Lung microvascular endothelial cell (primary cell): ENCODE results near the gene AHCYL1. TPM values are rescaled to one million over a fixed set of nuclear protein-coding genes. Genes with fewer than 3 reads are reported as not detected.

Source experiments
- DNase-seq, 2 donors: peaks; one replicate each; pipeline versions ENCODE4 v3.0.0 to v3.0.0-alpha.2; 2010; ENCODE audit warnings: low read depth in 2 of 2
- total RNA-seq: library from RNA; depleted of rRNA; stranded (reverse); fragments of >200 nt; gene quantifications from 2 replicates; pipeline ENCODE4 v1.2.1, GENCODE V29; 2014

The AHCYL1 gene
- total RNA-seq, 1 donor from 2014 or later, result 36.1 TPM

DNA sequence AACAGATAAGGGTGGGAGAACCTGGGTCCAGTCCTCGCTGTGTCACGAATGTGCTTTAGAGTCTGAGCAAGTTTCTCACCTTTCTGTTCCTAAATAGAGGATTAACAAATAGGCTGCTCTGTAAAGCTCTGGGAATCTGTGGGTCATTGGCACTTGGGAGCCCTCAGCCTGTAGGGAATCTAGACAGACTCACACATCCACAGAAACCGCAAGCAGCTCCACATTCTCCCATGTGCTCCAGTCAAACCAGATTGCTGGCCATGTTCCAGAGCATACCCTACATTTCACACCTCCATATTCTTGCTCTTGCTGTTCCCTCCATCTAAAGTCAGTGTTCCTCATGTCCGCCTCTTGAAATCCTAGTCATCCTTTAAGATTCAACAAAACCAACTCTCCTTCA is 7.8 kb upstream of the AHCYL1 start:
- DNase-seq, result no peak

DNA sequence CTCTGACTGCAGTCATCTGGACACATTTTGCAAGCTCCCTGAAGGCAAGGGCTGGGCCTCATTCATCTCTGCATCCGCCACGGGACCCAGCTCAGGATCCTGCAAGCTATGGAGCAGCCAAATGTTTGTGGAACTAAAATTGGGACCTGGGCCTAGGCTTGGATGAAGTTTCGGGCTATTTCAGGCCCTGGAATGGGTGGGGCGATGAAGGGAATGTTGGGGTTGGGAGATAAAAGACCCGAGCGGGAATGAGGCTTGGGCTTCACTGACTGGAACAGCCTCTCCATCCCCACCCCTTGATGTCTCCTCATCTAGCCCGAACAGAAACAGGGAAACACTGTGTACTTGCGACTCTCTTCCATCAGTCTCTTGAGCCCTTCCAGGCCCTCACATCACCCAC is 7.3 kb upstream of the AHCYL1 start:
- no peak for DNase-seq

DNA sequence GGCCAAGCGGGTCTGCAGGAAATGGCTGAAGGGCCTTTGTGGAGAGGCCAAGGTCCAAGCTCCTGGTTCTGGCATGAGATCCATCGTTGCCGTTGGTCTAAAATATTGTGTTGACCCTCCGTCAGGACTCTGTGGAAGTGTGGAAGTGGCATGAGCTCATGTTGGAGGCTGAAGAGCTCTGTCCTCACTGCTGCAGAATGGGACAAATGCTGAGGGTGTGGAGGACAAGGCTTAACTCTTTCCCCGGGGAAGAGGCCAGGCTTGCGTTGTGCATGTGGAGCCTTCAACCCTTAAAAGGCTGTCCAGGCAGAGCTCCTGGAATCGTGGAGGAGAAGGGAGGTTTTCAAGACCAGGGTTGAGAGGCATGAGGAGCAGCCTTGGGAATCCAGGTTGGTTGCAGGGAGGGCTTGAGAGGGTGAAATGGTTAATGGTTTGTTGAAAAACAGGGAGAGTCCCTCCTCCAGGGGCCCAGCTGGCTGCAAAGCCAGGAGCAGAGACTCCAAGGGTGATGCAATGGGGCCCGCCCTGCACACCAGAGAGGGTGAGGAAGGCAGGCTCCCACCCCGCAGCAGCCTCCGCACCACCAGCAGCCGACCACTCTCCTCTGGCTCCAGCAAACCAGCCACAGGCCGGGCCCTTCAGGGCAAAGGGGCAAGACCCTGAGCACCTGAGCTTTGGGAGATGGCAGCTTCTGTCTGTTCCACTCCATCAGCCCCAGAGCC is 6.7 kb upstream of the AHCYL1 start:
- no peak for DNase-seq

DNA sequence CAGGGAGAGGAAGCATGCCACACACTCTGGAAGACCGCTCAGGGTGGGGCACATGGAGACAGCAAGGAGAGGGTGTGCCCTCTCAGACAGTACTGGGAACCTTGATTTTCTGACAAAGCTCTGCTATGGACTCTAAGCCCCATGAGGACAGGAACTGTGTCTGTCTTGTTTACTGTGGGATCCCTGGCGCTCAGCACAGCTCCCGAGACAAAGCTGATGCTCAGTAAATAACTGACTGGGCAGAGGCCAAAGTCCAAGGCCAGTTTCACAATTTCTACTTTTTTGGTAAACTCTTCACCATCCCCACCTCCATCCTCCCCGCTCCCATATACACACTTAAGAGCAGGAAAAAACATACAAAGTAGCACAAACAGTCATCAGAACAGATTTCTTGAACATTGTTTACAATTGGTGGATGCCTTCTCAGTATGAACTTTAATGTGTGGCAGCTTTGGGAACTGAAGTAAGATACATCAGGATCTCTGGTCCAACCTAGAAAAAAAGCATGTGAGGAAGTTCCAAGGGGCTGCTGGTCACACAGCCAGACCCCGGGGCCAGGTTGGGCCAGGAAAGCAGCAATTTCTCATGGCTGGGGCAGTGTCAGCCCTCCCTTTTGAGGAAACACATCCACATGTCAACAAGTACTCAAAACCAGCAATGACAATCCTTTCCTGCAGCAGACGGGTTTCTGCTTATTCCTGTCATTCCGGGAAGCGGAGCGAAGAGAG is 5.6 kb upstream of the AHCYL1 start:
- peak; percentile 49 to 71 for DNase-seq

DNA sequence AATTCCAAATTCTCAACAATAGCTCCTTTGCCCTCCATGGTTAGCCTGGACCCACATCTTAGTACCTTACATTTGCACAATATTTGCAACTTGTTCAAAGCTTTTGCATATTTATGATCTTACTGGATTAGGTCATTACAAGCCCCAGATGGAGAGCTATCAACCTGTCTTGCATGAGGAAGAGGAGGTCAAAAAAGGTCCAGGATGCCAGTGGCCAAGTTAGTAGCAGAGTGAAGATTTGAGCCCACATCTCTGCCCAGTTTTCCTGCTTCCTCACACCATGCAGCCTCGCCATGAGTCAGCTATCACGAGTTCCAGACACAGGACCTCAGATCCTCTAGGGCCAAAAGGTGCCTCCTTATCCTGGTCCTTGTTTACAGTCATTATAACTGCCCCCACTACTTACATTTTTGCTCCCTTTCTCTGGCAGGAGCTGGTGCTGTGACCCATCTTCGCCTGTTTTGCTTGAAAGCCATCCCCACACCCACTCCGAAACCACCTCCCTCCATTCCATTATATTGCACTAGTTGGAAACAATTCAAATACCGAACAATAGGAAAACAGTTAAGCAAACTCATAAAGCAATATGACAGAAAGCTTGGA is 5.0 kb upstream of the AHCYL1 start:
- peak; percentile 79 to 88 for DNase-seq

DNA sequence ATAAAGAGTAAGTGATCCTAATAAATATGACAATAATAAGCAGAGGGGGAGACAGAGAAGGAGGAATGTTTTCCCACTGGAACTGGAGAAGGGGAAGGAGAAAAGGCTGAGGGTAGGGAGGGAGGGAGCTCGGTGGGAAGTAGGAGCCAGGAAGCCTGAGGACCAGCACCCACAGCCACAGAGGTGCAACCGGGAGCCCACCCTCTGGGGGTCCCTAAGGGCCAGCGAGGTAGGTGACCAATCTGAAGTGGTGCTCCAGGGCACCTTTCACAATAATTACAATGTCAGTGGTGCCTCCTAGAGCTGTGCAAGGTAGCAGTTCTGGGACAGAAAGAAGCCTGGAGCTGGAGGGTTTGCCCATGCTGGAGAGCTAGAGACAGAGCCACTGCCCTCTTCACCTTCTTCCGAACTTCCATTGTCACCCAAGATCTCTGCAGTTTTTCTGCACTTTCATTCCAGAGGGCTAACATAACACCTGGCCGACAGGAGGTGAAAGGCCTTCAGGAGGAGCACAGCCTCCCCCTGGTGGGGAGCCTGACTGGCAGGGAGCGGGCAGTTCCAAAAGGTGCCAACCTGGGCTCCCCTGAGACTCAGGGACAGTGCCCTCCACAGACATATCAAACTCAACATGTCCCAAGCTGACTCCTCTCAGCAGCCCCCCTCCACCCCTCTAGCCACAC is 4.1 kb upstream of the AHCYL1 start:
- peak in 1 of 2 donors; percentile 61 for DNase-seq

DNA sequence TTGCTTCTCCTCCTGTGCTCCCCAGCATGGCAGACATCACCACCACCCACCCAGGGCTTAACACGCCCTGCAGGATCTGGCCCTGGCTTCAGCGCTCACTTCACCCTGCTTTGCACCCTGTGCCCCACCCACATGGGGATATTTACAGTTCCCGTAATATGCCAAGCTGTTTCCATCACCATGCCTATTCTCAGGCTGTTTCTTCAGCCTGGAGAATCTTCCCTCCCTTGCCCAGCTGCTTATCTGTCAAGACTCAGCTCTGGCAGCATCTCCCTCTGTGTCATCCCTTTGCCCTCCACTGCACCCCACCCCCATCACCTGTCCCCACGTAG is 3.6 kb upstream of the AHCYL1 start:
- DNase-seq, result no peak

DNA sequence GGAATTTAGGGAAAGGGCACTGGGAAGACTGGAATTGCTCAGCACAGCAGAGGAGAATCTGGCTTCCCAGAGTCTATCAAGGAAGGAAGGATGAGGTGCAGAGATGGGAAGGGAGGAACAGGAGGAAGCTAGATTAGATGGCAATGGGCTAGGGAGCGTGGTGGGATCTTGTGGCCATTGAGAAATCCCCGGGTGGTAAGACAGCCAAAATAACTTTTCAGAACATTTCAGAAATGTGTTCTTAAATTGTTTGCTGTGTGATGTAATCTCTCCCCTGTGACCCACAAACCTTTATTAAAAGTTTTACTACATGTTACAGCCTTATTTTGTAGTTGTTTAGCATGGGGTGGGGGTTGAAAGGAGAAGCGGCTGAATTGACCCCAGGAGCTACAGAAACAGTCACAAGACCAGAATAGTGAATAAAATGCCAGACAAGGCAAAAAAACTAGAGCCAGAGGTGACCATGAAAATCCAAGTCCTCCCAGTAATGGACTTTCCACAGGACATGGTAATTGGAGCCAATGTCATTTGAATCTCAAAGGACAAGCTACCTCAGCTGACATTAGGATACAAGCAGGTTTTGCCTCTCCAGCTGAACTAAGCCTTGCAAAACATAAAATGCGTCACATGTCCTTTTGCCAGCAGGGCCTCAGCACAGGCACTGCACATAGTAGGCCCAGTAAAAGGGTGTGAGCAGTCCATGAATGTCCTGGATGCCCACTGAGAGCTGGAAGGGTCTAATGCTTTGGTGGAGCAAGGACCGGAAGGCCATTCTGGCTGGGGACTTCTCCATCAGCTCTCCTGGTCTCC is 980 bp upstream of the AHCYL1 start:
- DNase-seq, result no peak

DNA sequence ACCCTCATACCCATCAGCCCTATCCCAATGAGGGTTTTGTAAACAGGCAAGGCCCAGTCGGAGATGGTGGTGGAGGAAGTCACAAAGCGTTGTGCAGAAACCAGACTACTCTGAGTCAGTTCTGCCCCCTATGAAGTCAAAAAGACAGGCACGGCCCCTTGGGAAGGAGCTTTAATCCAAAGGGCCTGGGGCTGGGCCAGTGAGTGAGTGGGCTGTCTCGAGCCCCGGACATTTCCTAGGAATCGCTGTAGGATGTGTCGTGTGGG is 442 bp upstream of the AHCYL1 start:
- no peak for DNase-seq

DNA sequence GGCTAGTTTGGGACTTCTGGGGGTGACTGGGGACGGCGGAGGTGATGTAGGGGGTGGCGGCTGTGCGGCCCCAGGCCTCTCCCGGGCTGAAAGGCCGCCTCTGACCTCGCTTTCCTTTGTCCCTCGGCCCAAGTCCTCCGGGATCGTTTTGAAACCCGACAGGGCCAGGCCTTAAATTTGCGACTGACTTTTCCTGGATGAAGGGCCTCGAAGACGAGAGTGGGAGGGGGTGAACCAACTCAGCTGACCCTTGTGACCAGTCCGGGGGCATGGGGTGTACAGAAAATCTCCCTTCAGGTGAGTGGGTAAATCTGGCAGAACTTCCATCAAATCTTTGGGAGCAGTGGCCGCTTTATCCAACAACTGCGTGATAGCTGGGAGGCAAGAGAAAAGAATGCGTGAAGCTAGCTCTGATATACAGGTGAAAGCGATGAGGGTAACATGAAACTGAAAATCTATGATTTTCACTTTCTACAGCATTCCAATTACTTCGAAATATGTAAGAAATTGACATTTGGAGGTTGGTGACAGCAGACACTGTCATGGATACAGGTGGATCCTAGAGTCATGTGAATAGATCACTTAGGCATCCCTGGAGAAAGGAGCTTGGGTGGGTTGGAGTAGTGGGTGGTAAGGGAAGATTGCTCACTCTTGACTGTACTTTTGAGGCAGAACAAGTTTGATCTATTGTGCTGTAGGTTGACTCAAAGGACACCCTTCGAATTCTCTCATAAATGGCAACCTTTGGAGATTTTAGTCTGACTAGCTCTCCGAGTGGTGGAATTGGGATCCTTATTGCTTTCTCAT is 885 bp downstream of the AHCYL1 start:
- peak in 1 of 2 donors; percentile 41 for DNase-seq

DNA sequence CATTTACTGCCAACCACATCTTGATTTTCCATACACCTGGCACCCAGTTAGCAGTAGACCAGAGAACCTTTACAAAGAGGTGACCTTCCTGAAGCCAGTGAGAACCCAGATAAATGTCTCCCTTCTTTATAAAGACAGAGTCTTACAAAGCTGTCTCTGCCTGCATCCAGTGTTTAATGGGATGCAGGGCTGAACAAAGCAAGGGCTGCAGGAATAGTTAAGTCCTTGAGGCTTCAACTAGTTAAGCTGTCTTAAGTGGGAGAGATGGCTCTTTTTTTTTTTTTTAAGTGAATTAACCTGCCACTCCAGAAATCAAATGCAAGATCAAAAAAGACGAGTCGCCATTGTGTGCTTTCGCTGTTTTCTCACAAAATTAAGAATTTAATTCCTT is 1.5 kb downstream of the AHCYL1 start:
- DNase-seq, result no peak

DNA sequence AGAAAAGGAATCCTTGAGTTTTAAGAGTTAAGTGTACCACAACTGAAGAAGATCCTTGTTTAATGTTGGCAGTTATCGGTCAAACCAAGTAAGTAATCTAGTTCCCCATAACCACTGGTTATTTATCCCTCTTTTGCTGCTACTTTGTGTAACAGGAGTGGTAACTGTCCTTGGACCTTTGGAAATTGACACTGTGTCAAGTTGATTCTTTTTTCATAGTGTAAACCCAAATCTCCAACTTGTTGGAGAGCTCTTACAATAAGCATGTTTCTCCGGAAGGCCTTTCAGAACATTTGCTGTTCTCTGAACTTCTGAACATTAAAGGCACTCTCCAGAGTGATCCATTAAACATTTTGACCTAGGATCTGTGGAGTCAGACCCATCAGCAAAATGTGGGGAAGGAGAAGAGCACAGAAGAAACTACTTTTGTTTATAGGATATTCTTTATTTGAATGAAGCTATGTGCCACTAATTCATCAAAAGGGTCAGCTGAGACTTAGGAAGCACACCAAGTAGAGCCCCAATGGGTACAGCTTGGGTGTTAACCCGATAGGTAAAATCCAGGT is 3.9 kb downstream of the AHCYL1 start:
- DNase-seq, result no peak

DNA sequence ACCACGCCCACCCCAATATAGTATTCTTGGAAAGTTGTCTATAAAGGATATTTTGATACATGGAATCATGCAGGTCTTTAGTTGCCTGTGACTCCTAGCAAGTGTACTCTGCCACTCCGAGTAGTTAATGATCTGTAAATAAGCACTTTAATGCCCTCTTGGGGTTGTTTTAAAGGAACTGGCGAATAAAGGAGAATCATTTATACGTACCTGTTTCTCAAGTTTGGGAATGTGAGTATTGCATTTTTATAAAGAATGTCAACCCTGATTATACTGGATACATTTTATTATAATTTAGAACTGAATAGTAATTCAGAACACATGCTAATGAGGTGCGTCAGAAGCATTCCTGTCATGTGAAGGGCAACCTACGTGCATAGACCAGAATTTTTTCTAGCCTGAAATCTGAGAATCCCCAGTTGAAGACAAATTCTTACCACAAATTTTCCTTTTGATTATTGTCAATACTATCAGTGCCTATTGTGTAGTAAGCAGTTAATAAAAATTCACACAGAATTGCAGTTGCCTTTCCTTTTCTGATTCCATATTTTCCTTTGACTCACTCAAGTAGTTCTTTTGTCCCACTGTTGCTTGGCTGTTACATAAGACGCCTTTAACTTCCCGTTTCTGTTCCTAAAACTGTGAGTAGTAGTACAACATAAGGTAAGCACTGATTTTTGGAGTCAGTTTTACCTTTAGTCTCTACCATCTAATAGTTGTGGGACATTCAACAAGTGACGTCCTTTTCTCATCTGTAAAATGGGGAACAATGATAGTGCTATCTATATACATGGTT is 5.1 kb downstream of the AHCYL1 start:
- no peak for DNase-seq

DNA sequence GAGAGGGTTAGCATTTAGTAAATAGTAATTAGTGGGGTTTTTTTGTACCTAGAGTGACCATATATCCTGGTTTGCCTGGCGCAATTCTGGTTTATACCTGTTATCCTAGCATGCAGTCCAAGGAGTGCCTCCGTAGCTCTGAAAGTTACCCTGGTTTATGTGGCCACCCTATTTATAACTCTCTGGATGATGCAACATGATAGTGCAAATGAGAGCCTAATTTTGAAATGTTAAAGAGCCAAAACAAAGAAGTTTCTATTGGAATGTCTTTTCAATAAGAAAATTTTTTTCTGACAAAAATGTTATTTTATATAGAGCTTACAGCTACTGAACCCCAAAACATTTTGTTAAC is 5.7 kb downstream of the AHCYL1 start:
- DNase-seq, result no peak

DNA sequence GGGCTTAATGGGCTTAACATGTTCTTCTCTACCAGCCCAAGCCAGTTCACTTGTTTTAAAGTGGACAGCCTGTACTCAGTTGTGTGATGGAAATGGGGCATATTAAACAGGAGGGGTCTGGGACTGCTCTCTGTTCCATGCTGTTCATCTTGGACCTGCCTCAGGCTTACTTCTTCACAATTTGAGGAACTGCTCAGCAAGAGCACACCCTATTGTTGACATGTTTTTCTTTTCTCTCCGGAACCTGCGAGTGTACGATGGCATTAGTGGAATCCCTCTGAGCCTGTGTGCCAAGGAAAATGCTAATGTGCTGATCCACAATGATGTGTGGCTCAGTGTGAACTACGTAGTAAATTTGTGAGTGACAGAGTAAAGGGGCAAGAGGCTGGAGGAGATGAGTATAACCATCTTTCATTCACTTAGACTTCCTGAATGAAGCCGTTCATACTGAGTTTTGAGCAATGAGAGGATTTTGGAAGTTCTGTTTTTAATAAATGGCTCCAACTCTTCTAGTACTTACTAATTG is 6.9 kb downstream of the AHCYL1 start:
- DNase-seq, result no peak

DNA sequence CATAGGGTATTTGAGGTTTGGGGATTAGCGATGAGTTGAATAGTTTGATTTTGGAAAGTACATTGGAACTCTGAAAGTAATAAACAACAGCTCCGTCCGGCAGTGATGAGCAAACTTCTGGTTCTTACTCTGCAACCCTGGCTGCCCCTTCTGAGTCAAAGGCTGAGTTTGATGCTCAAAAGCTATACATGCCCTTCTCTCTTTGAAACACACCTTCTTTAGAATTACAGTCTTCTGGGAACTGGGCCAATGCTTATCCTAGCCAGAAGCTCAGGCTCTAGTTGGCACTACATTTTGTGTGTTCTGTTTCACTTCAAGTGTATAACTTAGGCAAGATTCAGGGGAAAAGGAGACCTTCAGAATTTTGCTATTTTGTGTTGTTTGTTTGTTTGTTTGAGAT is 9.3 kb downstream of the AHCYL1 start:
- DNase-seq, result no peak

DNA sequence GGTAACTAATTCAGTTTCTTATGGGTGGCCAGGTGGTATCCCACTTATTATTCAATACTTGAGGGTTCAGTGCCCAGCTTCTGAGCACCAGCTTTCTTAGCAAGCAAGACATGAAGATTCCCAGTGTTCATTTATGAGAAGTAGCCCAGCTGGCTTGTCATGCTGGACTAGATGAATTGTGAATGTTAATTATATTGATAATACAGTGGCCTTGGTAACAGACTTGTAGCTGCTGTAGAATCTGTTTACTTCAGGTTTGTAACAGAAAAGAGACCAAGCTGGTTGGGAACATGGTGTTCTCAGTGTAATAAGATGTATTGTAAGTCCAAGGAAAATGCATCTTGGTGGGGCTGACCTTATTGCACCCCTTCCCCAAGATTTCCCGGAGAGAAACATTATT is 10.1 kb downstream of the AHCYL1 start:
- no peak for DNase-seq

DNA sequence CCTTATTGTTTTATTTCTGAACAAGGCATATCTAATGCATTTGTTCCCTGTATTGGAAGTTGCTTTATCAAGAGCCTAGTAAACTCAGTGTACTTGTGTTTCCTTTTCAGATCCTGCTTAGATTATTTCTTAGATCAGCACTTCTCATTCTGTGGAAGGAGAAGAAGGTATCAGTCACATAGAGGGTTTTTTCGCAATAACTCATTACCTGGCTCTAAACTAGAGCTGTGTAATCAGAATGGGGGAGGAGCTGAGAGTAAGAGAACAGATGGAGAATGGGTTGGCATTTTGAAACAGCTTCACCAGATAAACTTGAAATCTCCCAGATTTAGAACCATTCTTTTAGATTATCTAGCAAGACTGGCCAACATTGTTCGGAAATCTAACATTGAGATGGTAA is 11.0 kb downstream of the AHCYL1 start:
- DNase-seq, result no peak

DNA sequence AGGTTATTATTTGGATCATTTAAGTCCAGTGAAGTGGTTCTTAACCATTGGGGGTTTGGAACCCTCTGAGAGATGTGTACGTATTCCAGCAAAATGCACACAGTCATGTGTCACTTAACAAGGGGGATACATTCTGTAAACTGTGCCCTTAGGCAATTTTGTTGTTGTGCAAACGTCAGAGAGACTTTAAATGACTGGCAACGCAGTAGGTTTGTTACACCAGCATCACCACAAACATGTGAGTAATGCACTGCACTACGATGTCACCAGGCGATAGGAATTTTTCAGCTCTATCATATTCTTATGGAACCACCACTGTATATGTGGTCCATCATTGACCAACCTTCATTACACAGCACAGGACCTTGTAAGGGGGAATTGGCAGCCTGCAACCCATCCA is 11.9 kb downstream of the AHCYL1 start:
- no peak for DNase-seq
